MM.1S (cell line): Measurements from ENCODE around the gene CDYL.

ENCODE experiments used
- DNase-seq: peaks from one replicate; pipeline ENCODE4 v3.0.0-alpha.2; 2015
- H2AFZ ChIP-seq: fragments of 300-600 bp; sonication (generic); 2 replicates; pipeline ENCODE4 v1.6.0; 2016; ENCODE audit warnings: antibody characterized with exemption, low read length
- H3F3A ChIP-seq: fragments of 300-600 bp; sonication (generic); 2 replicates; pipeline ENCODE4 v1.6.1; 2016; ENCODE audit warnings: mild to moderate bottlenecking, antibody characterized with exemption, low read length, moderate library complexity, mixed read lengths; ENCODE audit not compliant: insufficient read depth
- H3K27ac ChIP-seq: fragments of 300-600 bp; sonication (generic); 2 replicates; pipeline ENCODE4 v1.5.1; 2016; ENCODE audit warnings: mild to moderate bottlenecking, low read length
- H3K27me3 ChIP-seq: fragments of 300-600 bp; sonication (generic); replicated peaks from 2 replicates; pipeline ENCODE4 v1.6.0; 2016; ENCODE audit warnings: low read length; ENCODE audit not compliant: insufficient read depth
- H3K36me3 ChIP-seq: fragments of 300-600 bp; sonication (generic); replicated peaks from 2 replicates; pipeline ENCODE4 v1.6.1; 2016; ENCODE audit warnings: mild to moderate bottlenecking, low read length, mixed read lengths; ENCODE audit not compliant: insufficient read depth
- H3K4me1 ChIP-seq: fragments of 300-600 bp; sonication (generic); 2 replicates; pipeline ENCODE4 v1.6.1; 2016; ENCODE audit warnings: low read length, mixed read lengths
- H3K4me2 ChIP-seq: fragments of 300-600 bp; sonication (generic); 2 replicates; pipeline ENCODE4 v1.6.0; 2016; ENCODE audit warnings: low read depth, low read length
- H3K4me3 ChIP-seq: fragments of 300-600 bp; sonication (generic); 2 replicates; pipeline ENCODE4 v1.5.1; 2016; ENCODE audit warnings: low read length, mixed read lengths
- H3K79me2 ChIP-seq: fragments of 300-600 bp; sonication (generic); 2 replicates; pipeline ENCODE4 v1.6.1; 2016; ENCODE audit warnings: mixed run types, low read length, mixed read lengths
- H3K9ac ChIP-seq: fragments of 300-600 bp; sonication (generic); 2 replicates; pipeline ENCODE4 v1.6.1; 2016; ENCODE audit warnings: low read length, mixed read lengths
- H3K9me2 ChIP-seq: fragments of 300-600 bp; sonication (generic); replicated peaks from 2 replicates; pipeline ENCODE4 v1.6.1; 2016; ENCODE audit warnings: mild to moderate bottlenecking, low read length, mixed read lengths; ENCODE audit not compliant: insufficient read depth
- H3K9me3 ChIP-seq: fragments of 300-600 bp; sonication (generic); replicated peaks from 2 replicates; pipeline ENCODE4 v1.6.1; 2016; ENCODE audit warnings: mild to moderate bottlenecking, low read length, mixed read lengths; ENCODE audit not compliant: insufficient read depth
- H4K20me1 ChIP-seq: fragments of 300-600 bp; sonication (generic); 2 replicates; pipeline ENCODE4 v1.6.1; 2016; ENCODE audit warnings: mild to moderate bottlenecking, low read length, moderate library complexity, mixed read lengths; ENCODE audit not compliant: insufficient read depth
- CTCF ChIP-seq: fragments of 300-600 bp; sonication (generic); IDR thresholded peaks from 2 replicates; pipeline ENCODE4 v1.5.1; 2016; ENCODE audit warnings: antibody characterized with exemption, low read length, mixed read lengths
- EZH2 ChIP-seq: fragments of 300-600 bp; sonication (generic); optimal IDR thresholded peaks from 2 replicates; pipeline ENCODE3; 2017; ENCODE audit warnings: low read depth, mild to moderate bottlenecking, antibody characterized with exemption, low read length, mixed read lengths
- EZH2phosphoT487 ChIP-seq: fragments of 300-600 bp; sonication (generic); IDR thresholded peaks from 2 replicates; pipeline ENCODE4 v1.6.1; 2018; ENCODE audit warnings: antibody characterized with exemption, low read length

The CDYL gene

GRCh38 chr6:4776131-4776492, at the start of gene CDYL:
Gene CDYL, plus strand, starts transcription at chr6:4776404. Its CDS starts 380 bp downstream, at chr6:4776784.
- TF ChIP-seq EZH2: no peak
- TF ChIP-seq EZH2phosphoT487: no peak
- no peak for TF ChIP-seq CTCF
- peak; percentile 90 for DNase-seq
- peaks cover 15% of the 10 kb centered on the region for H3F3A ChIP-seq
- peak within 1 kb of the TSS; percentile 85 for H3K4me2 ChIP-seq
- 0 out of 2 replicates have a peak, but pooled peaks cover 5% of the 10 kb centered on the region for H3K27me3 ChIP-seq
- peak within 1 kb of the TSS; percentile 55 for H3K9ac ChIP-seq
- H3K9me2 ChIP-seq: no peaks in the 10 kb centered on the region
- H3K36me3 ChIP-seq: no peaks in the 10 kb centered on the region
- H4K20me1 ChIP-seq: peaks cover 8% of the 10 kb centered on the region; the same call in 1 of the 2 replicates
- H3K4me3 ChIP-seq: peak within 1 kb of the TSS; percentile 70
- H3K79me2 ChIP-seq: peaks cover 39% of the 10 kb centered on the region
- H3K27ac ChIP-seq: peak within 1 kb of the TSS; percentile 69
- H3K9me3 ChIP-seq: no peaks in the 10 kb centered on the region
- H3K4me1 ChIP-seq: peaks cover 30% of the 10 kb centered on the region
- peak within 1 kb of the TSS; percentile 78 for H2AFZ ChIP-seq

GRCh38 chr6:4726645-4727044, 49.6 kb upstream of the CDYL start:
- Histone ChIP-seq H3K79me2 (no peaks in the 10 kb centered on the region), H3K27me3 (no peaks in the 10 kb centered on the region), H3K36me3 (no peaks in the 10 kb centered on the region), H3K4me3 (no peak overlapping the region), H3K9me2 (no peaks in the 10 kb centered on the region), H3K27ac (no peak overlapping the region), H3K9me3 (no peaks in the 10 kb centered on the region), H3F3A (no peaks in the 10 kb centered on the region), H3K4me2 (no peak overlapping the region), H3K4me1 (peaks cover 12% of the 10 kb centered on the region), H3K9ac (no peak overlapping the region), H4K20me1 (no peaks in the 10 kb centered on the region), H2AFZ (no peak overlapping the region)
- TF ChIP-seq EZH2 (no peak), EZH2phosphoT487 (no peak), CTCF (no peak)
- DNase-seq: no peak

GRCh38 chr6:4727217-4727616, 49.0 kb upstream of the CDYL start:
- H3K79me2 ChIP-seq: no peaks in the 10 kb centered on the region
- peaks cover 12% of the 10 kb centered on the region for H3K4me1 ChIP-seq
- no peak overlapping the region for H3K4me3 ChIP-seq
- no peak overlapping the region for H2AFZ ChIP-seq
- H3K27me3 ChIP-seq: no peaks in the 10 kb centered on the region
- no peaks in the 10 kb centered on the region for H3F3A ChIP-seq
- TF ChIP-seq CTCF (no peak), EZH2 (no peak), EZH2phosphoT487 (no peak)
- no peaks in the 10 kb centered on the region for H3K9me3 ChIP-seq
- no peaks in the 10 kb centered on the region for H3K36me3 ChIP-seq
- no peaks in the 10 kb centered on the region for H3K9me2 ChIP-seq
- H3K4me2 ChIP-seq: no peak overlapping the region
- no peak overlapping the region for H3K9ac ChIP-seq
- DNase-seq: no peak
- no peak overlapping the region for H3K27ac ChIP-seq
- no peaks in the 10 kb centered on the region for H4K20me1 ChIP-seq
